NCI-H69 (cell line): ENCODE measurements around the gene CUL3.

Experiments
- DNase-seq: peaks from one replicate; lab custom pipeline; 2025; lab: John Stamatoyannopoulos, UW

Gene CUL3

GRCh38 chr2:224472827-224473226 is 112.3 kb downstream of the CUL3 start:
- no peak for DNase-seq

- DNase-seq = no peak
Observed at GRCh38 chr2:224472137-224472536, 113.0 kb downstream of the CUL3 start.

GRCh38 chr2:224469374-224469964 is 115.7 kb downstream of the CUL3 start:
- no peak for DNase-seq

- peak; percentile 69 for DNase-seq
Observed at GRCh38 chr2:224466304-224466895, 118.8 kb downstream of the CUL3 start.

- DNase-seq = no peak
Observed at GRCh38 chr2:224461391-224461790, 123.8 kb downstream of the CUL3 start.

GRCh38 chr2:224457408-224458096 is 127.6 kb downstream of the CUL3 start:
- no peak for DNase-seq

GRCh38 chr2:224453892-224454291 is 131.3 kb downstream of the CUL3 start:
- no peak for DNase-seq

GRCh38 chr2:224449212-224450147 is 135.7 kb downstream of the CUL3 start:
- DNase-seq = peak; percentile 30

GRCh38 chr2:224448236-224448635 is 136.9 kb downstream of the CUL3 start:
- no peak for DNase-seq

- DNase-seq = no peak
Observed at GRCh38 chr2:224444783-224445182, 140.4 kb downstream of the CUL3 start.

- no peak for DNase-seq
Observed at GRCh38 chr2:224444021-224444420, 141.1 kb downstream of the CUL3 start.

GRCh38 chr2:224442071-224442967 is 142.8 kb downstream of the CUL3 start:
- DNase-seq = peak; percentile 72

- no peak for DNase-seq
Observed at GRCh38 chr2:224440988-224441387, 144.2 kb downstream of the CUL3 start.

GRCh38 chr2:224438726-224439125 is 146.4 kb downstream of the CUL3 start:
- DNase-seq = no peak

GRCh38 chr2:224436634-224437033 is 148.5 kb downstream of the CUL3 start:
- no peak for DNase-seq

- DNase-seq = no peak
Observed at GRCh38 chr2:224434618-224435017, 150.5 kb downstream of the CUL3 start.

- DNase-seq = no peak
Observed at GRCh38 chr2:224433442-224433841, 151.7 kb downstream of the CUL3 start.

- DNase-seq = no peak
Observed at GRCh38 chr2:224432003-224432579, 153.1 kb downstream of the CUL3 start.

- DNase-seq = no peak
Observed at GRCh38 chr2:224429441-224429810, 155.7 kb downstream of the CUL3 start.

- DNase-seq = no peak
Observed at GRCh38 chr2:224428787-224429440, 156.2 kb downstream of the CUL3 start.

- DNase-seq = no peak
Observed at GRCh38 chr2:224427471-224427870, 157.7 kb downstream of the CUL3 start.
